B cell (primary cell): Measurements from ENCODE around the gene GFPT2. TPM values are rescaled to one million over a fixed set of nuclear protein-coding genes. Genes with fewer than 3 reads are reported as not detected.

Experiments used
- ATAC-seq: fragments of 200-7000 bp; cut with Tn5 transposase; one replicate; pipeline ENCODE4 v1.10.0; 2021; ENCODE audit warnings: low read depth, mild to moderate bottlenecking, moderate number of reproducible peaks, moderate library complexity
- CTCF ChIA-PET: fragments of 350-600 bp; sonication (Branson Sonifier 250); formaldehyde crosslinking; loops from one replicate; lab custom pipeline; 2021; ENCODE audit warnings: antibody characterized with exemption, inconsistent platforms; lab: Charles Lee
- POLR2A ChIA-PET: fragments of 350-600 bp; sonication (Branson Sonifier 250); formaldehyde crosslinking; loops from one replicate; lab custom pipeline; 2021; ENCODE audit warnings: antibody characterized with exemption; lab: Charles Lee
- DNase-seq: peaks from one replicate; pipeline ENCODE4 v3.0.0; 2013
- H2AFZ ChIP-seq: 2 replicates; pipeline ENCODE4 v1.6.1; 2012; ENCODE audit warnings: mild to moderate bottlenecking, low read depth, low read length; ENCODE audit not compliant: insufficient read depth, poor library complexity, severe bottlenecking
- H3K27ac ChIP-seq, 2 donors: 1 replicate in 1 of 2; 2 replicates in 1 of 2; pipeline ENCODE4 v1.5.1; 2012 to 2013; ENCODE audit warnings: low read length in 2 of 2, mild to moderate bottlenecking in 2 of 2, moderate library complexity in 1 of 2
- H3K27me3 ChIP-seq, 4 experiments: fragments of 200-600 bp in 1 of 4; sonication (generic) in 1 of 4; replicated peaks in 1 of 4; 1 replicate in 2 of 4; 2 replicates in 2 of 4; pipeline versions ENCODE4 v1.6.1 to v1.7.0; 2013 to 2016; ENCODE audit warnings: low read length in 3 of 4, mild to moderate bottlenecking in 2 of 4, mixed read lengths in 1 of 4, moderate library complexity in 1 of 4; ENCODE audit not compliant: insufficient read depth in 4 of 4, control insufficient read depth in 3 of 4; ENCODE audit errors: control extremely low read depth in 1 of 4
- H3K36me3 ChIP-seq, 2 experiments: replicated peaks in 1 of 2; 1 replicate in 1 of 2; 2 replicates in 1 of 2; pipeline versions ENCODE4 v1.6.1 to v1.7.1; 2013; ENCODE audit warnings: low read length in 1 of 2; ENCODE audit not compliant: insufficient read depth in 2 of 2, control insufficient read depth in 1 of 2; ENCODE audit errors: control extremely low read depth in 1 of 2, extremely low read depth in 1 of 2
- H3K4me1 ChIP-seq, 2 donors: fragments of 200-600 bp in 1 of 2; sonication (generic) in 1 of 2; 1 replicate in 1 of 2; 2 replicates in 1 of 2; pipeline versions ENCODE4 v1.5.1 to v1.6.1; 2013 to 2017; ENCODE audit warnings: low read length in 2 of 2; ENCODE audit not compliant: control insufficient read depth in 2 of 2, insufficient read depth in 2 of 2
- H3K4me2 ChIP-seq: replicated peaks from 2 replicates; pipeline ENCODE3; 2012; ENCODE audit warnings: mild to moderate bottlenecking, low read depth, low read length; ENCODE audit not compliant: poor library complexity, severe bottlenecking
- H3K4me3 ChIP-seq, 5 experiments: fragments of 200-600 bp in 1 of 5; sonication (generic) in 1 of 5; 1 replicate in 3 of 5; 2 replicates in 2 of 5; pipeline versions ENCODE4 v1.5.1 to v1.7.0; 2011 to 2016; ENCODE audit warnings: low read length in 4 of 5, mild to moderate bottlenecking in 4 of 5, low read depth in 2 of 5, control low read depth in 1 of 5, moderate library complexity in 1 of 5; ENCODE audit not compliant: insufficient read depth in 1 of 5; ENCODE audit errors: control extremely low read depth in 1 of 5, extremely low read depth in 1 of 5
- H3K79me2 ChIP-seq: fragments of 200-600 bp; sonication (generic); one replicate; pipeline ENCODE4 v1.6.0; 2016; ENCODE audit warnings: low read length; ENCODE audit not compliant: control insufficient read depth, insufficient read depth
- H3K9ac ChIP-seq: fragments of 200-600 bp; sonication (generic); 2 replicates; pipeline ENCODE4 v1.6.1; 2017; ENCODE audit warnings: mild to moderate bottlenecking, low read length, moderate library complexity
- H3K9me3 ChIP-seq, 3 donors: one replicate each; pipeline versions ENCODE4 v1.6.1 to v1.7.1; 2013; ENCODE audit warnings: low read length in 2 of 3; ENCODE audit not compliant: control insufficient read depth in 2 of 3, insufficient read depth in 1 of 3; ENCODE audit errors: control extremely low read depth in 1 of 3
- H4K20me1 ChIP-seq: 2 replicates; pipeline ENCODE4 v1.6.0; 2012; ENCODE audit warnings: mild to moderate bottlenecking, low read length; ENCODE audit not compliant: insufficient read depth, control insufficient read depth, poor library complexity, severe bottlenecking
- H3K27ac Mint-ChIP-seq: one replicate; pipeline ENCODE4 v1.8.0; 2021; ENCODE audit warnings: mixed read lengths
- H3K27me3 Mint-ChIP-seq: one replicate; pipeline ENCODE4 v1.8.0; 2021; ENCODE audit warnings: mixed read lengths
- H3K4me1 Mint-ChIP-seq: one replicate; pipeline ENCODE4 v1.8.0; 2021; ENCODE audit warnings: mixed read lengths
- H3K4me3 Mint-ChIP-seq: one replicate; pipeline ENCODE4 v1.8.0; 2021; ENCODE audit warnings: mixed read lengths
- H3K9me3 Mint-ChIP-seq: one replicate; pipeline ENCODE4 v1.8.0; 2022; ENCODE audit warnings: mixed read lengths; ENCODE audit not compliant: insufficient read depth
- CTCF ChIP-seq: fragments of 200-600 bp; IDR thresholded peaks from one replicate; pipeline ENCODE4 v1.8.0; 2022; ENCODE audit warnings: antibody characterized with exemption, mild to moderate bottlenecking
- EZH2 ChIP-seq: IDR thresholded peaks from 2 replicates; pipeline ENCODE4 v1.6.1; 2012; ENCODE audit warnings: borderline replicate concordance, low read depth, mild to moderate bottlenecking, moderate library complexity, low read length; ENCODE audit not compliant: insufficient read depth, poor library complexity, severe bottlenecking
- WGBS: methylation state at CpG from one replicate; pipeline ENCODE4 v1.1.5; 2013; ENCODE audit warnings: missing lambda C conversion rate; ENCODE audit not compliant: insufficient coverage; 5-methylcytosine and 5-hydroxymethylcytosine counted together
- intact Hi-C: fragments of 100-400 bp; cut with micrococcal nuclease; formaldehyde crosslinking; loops from one replicate; pipeline ENCODE4 v1.10.0; 2022
- polyA plus RNA-seq: library from polyadenylated mRNA; depleted of rRNA; stranded (reverse); fragments of >200 nt; gene quantifications from 2 replicates; pipeline ENCODE4 v1.2.3, GENCODE V29; 2012
- total RNA-seq, 2 donors: library from RNA; stranded (reverse); fragments of 120-200 nt in 1 of 2; gene quantifications; 1 replicate in 1 of 2; 2 replicates in 1 of 2; pipeline versions ENCODE4 v1.2.3 to v1.2.4, GENCODE V29; 2013 to 2022

Gene GFPT2
- total and polyA plus RNA-seq, 2 donors (not counting 1 experiment from before 2014, with no cell fraction given) = 0.03 to 2.8 TPM

GRCh38 chr5:180366326-180366725 lies 13.2 kb upstream of the GFPT2 start:
- intact Hi-C loops = no loop called here
- no peaks in the 10 kb centered on the region for H3K79me2 ChIP-seq

GRCh38 chr5:180365829-180366228 lies 12.7 kb upstream of the GFPT2 start:
- Histone ChIP-seq H3K9me3 (no peaks in the 10 kb centered on the region), H3K27me3 (peaks cover 0 to 5% (median 0%) of the 10 kb centered on the region in 4 experiments), H2AFZ (no peak overlapping the region), H3K4me1 (no peaks in the 10 kb centered on the region), H3K27ac (no peak overlapping the region), H3K36me3 (no peaks in the 10 kb centered on the region), H3K9ac (no peak overlapping the region), H3K4me3 (no peak overlapping the region), H4K20me1 (no peaks in the 10 kb centered on the region), H3K79me2 (no peaks in the 10 kb centered on the region), H3K4me2 (no peak overlapping the region)
- peaks cover 3% of the 10 kb centered on the region for H3K27me3 Mint-ChIP-seq
- ChIA-PET CTCF (no interaction called here), POLR2A (no interaction called here)
- H3K4me3 Mint-ChIP-seq = no peak overlapping the region
- no peak for ATAC-seq
- WGBS = no CpG with 5 or more reads among the region's 4 CpGs
- intact Hi-C loops = no loop called here
- no peak overlapping the region for H3K27ac Mint-ChIP-seq
- TF ChIP-seq EZH2 (no peak), CTCF (no peak)
- H3K4me1 Mint-ChIP-seq = no peaks in the 10 kb centered on the region
- H3K9me3 Mint-ChIP-seq = no peaks in the 10 kb centered on the region
- DNase-seq = no peak

More at GRCh38 chr5:180366326-180366725, 13.2 kb upstream of the GFPT2 start:
- H3K4me1 ChIP-seq = no peaks in the 10 kb centered on the region
- no peak for ATAC-seq
- H2AFZ ChIP-seq = no peak overlapping the region
- no peaks in the 10 kb centered on the region for H3K36me3 ChIP-seq
- no peak overlapping the region for H3K9ac ChIP-seq
- POLR2A ChIA-PET = no interaction called here
- WGBS = 80% methylated on average over 12 of the region's 12 CpGs
- CTCF ChIA-PET = no interaction called here
- H3K27ac ChIP-seq = no peak overlapping the region
- no peak overlapping the region for H3K4me3 ChIP-seq
- TF ChIP-seq EZH2 = no peak
- TF ChIP-seq CTCF = no peak
- H3K4me2 ChIP-seq = no peak overlapping the region
- H3K4me1 Mint-ChIP-seq = no peaks in the 10 kb centered on the region
- H3K27me3 Mint-ChIP-seq = peaks cover 3% of the 10 kb centered on the region
- no peaks in the 10 kb centered on the region for H3K9me3 ChIP-seq
- H3K9me3 Mint-ChIP-seq = no peaks in the 10 kb centered on the region
- H3K4me3 Mint-ChIP-seq = no peak overlapping the region
- no peak for DNase-seq
- H4K20me1 ChIP-seq = no peaks in the 10 kb centered on the region
- peaks cover 0 to 5% (median 0%) of the 10 kb centered on the region in 4 experiments for H3K27me3 ChIP-seq
- H3K27ac Mint-ChIP-seq = no peak overlapping the region
